Stimulated activated CD8-positive, alpha-beta memory T cell treated with anti-CD3 and anti-CD28 coated beads, Interleukin-2, amount 100 ng/mL, for 48 hours (primary cell): ENCODE data around the gene ASXL3.

ENCODE experiments used
- DNase-seq, 2 donors: peaks; one replicate each; pipeline ENCODE4 v3.0.0-alpha.2; 2020; ENCODE audit warnings: low read depth in 2 of 2

The ASXL3 gene

GRCh38 chr18:33660696-33661310, 82.8 kb downstream of the ASXL3 start:
- no peak for DNase-seq

GRCh38 chr18:33664241-33664874, 86.3 kb downstream of the ASXL3 start:
- DNase-seq: no peak

GRCh38 chr18:33665187-33665586, 87.2 kb downstream of the ASXL3 start:
- no peak for DNase-seq

DNA sequence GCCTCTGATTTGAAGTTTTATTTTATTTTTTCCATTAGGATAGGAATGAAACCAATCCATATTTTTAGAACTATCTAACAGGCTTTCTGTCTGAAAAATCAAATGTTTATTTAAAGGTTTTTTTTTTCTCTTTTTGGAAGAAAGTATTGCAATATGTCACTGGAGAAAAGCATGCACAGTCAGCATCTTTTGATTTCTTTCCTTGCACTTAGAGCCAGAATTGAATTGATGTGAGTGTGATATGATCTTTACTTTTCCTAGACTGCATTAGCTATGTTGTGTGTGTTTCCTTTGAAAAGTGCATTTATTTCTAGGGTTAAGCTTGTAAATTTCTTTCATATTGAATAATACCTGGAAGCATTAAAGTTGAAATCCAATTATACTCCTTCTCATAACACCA, 87.6 kb downstream of the ASXL3 start:
- no peak for DNase-seq

DNA sequence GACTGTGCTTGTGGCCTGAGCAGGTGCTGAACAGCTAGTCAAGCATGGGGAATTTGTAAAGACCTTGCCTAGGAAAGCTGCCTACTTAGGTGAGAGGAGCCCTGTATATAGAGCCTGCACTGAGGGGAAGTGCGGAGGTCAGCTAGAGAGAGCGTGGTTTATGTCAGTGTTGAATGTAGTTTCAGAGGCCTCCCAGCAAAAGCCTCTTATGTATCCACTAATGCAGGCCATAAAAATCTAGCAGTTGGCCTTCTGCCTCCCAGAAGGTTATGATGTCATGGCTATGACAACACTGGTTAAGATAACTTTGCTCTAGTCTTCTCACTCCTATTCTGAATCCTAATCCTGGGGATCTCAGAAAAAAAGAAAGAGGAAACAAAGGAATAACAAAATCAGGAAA, 88.9 kb downstream of the ASXL3 start:
- no peak for DNase-seq

GRCh38 chr18:33669589-33669988, 91.6 kb downstream of the ASXL3 start:
- DNase-seq: no peak

- DNase-seq: no peak
Observed at GRCh38 chr18:33670029-33670428, 92.0 kb downstream of the ASXL3 start.

DNA sequence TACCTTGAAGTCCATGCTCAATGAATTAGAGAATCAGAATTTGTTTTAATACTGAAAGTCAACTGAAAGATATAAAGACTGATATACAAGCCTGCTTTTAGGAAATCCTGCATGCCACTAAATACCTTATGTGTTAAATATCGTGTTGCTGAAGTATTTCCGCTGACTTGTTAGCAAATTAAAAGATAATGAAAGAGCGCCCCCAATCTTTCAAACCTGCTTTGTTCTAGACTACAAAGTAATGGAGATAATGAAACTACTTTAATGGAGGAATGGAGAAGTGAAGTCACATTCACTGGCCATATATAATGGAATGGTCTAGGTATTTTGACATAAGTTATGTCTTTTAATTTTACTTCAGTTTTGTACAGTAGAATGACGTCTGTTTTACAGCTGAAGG, 95.7 kb downstream of the ASXL3 start:
- DNase-seq: no peak

GRCh38 chr18:33676593-33676992, 98.6 kb downstream of the ASXL3 start:
- DNase-seq: no peak

GRCh38 chr18:33677891-33678290, 99.9 kb downstream of the ASXL3 start:
- no peak for DNase-seq

DNA sequence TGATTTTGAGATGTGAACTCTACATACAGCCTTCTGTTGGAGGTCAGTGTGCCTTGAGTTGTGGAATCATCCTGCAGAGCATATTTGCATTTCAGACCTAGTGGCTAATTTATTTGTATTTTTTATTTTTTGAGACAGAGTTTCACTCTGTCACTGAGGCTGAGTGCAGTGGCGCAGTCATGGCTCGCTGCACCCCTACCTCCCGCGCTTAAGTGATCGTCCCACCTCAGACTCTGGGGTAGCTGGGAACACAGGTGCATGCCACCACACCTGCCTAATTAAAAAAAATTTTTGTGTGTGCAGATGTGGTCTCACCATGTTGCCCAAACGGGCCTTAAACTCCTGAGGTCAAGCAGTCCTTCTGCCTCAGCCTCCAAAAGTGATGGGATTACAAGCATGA, 104.4 kb downstream of the ASXL3 start:
- no peak for DNase-seq

DNA sequence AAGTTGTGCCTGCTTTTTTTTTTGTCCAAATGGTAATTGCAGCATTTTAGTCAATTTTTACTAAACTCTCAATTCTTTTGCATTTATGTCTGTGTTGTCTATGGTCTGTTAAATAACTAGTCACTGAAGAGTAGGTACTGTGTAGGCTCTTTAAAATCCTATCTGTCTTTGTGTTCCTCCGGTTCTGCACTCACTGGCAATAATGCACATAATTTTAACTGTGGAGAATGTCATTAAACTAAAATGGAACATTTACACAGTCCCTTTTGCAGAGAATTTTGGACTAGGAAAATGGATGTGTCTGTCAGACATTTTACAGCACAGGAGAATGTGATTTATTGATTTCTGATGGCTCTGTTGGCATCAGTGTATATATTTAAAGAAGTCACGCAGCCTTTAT, 116.6 kb downstream of the ASXL3 start:
- DNase-seq: no peak

DNA sequence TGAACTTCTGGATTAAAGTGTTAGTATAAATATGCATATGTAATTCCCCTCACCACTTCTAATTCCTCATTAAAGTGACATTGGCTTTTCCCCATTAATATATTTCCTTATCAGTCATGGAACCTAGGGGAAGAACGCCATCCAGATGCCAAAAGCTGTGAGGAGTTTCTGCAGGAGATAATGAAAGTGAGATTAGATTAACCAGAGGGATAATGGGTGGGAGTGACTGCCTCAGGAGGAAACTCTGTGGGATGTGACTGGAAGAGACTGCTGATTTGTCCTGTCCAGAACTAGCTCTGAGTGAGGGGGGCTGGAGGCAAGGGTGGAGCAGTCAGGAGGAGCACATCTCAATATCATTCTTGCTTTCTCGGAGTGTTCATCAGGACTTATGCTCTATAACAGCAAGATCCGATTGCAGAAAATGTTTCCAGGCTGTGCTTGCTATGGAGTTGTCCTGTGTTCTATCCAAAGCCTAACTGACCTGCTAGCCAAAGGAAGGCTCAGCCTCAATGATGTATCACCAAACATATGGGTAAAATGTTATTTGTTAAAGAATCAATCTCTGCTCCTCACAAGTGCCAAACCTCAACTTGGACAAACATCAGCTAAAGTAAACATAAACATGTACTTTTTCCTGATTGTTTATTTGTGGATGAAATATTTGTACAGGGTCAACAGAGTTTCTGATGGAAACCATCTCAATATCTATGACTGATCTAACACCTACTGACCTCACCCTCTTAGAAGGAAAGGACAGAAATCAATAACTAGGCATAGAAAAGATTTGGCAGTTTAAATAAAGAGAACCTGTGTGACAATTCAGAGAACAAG, 118.5 kb downstream of the ASXL3 start:
- DNase-seq: no peak

DNA sequence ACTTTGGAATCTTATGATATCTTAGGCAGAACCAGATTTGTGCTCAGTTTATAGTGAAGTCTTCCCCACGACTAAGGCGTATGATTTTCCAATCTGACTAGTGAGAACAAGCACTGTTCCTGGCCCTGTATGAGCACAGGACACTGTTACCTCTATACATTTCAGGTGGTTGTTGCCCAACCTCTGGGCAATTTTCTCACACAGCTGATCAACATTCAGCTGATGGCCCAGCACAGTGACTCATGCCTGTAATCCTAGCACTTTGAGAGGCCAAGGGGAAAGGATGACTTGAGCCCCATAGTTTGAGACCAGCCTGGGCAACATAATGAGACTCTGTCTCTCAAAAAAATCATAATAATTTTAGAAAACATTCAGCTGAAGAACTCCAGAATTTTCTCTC, 119.5 kb downstream of the ASXL3 start:
- no peak for DNase-seq

DNA sequence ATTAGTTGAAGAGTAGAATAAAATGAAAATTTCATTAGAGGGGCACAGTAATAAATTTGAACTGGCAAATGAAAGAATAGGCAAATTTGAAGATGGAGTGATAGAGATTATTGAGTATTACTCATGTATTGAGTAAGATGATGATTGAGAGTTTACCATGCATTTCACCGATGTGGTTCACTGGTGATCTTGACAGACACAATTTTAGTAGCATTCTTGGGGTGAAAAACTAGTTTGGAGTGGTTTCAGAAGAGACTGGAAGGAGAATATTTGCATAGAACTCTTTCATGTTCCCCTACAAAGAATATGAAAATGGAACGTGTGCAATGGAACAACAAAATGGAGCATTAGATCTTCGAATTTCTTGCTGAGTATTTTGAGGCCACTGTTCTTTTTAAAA, 121.4 kb downstream of the ASXL3 start:
- DNase-seq: no peak

DNA sequence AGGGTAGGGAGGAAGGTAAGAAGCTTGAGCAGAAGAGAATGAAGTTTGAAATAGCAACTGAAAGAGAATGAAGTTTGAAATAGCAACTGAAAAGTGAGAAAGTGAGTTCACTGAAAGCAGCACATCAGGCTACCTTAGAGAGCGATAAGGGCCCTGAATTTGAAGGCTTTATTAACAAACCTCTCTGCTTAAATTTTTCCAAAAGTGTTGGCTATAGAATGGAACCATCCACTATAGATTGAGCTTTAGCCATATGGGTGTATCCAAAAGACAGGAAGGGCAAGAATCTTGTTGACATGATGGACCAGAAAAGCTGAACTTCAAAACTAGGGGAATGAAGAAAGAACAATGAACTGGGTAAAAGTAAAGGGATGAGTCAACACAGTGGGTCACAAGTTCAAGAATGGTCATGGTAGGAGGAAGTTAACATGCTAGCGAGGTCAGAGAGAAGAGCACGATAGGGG, 122.5 kb downstream of the ASXL3 start:
- no peak for DNase-seq

DNA sequence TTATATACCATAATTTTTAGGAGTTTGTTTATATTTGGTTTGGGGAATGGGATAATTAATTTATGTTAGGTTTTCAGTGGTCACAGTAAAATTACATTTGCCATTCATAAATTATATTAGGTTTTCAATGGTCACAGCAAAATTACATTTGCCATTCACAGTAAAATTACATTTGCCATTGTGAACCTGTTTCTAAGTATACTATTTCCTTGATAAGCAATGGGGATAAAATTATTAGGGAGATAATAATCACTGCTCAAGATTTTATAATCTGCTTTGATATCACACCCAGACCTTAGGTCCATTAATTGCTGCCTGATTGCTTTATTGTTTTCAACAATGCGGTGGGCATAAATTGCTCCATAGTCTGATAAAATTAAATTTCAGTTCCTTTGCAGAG, 124.6 kb downstream of the ASXL3 start:
- no peak for DNase-seq

- no peak for DNase-seq
Observed at GRCh38 chr18:33706391-33706790, 128.4 kb downstream of the ASXL3 start.

DNA sequence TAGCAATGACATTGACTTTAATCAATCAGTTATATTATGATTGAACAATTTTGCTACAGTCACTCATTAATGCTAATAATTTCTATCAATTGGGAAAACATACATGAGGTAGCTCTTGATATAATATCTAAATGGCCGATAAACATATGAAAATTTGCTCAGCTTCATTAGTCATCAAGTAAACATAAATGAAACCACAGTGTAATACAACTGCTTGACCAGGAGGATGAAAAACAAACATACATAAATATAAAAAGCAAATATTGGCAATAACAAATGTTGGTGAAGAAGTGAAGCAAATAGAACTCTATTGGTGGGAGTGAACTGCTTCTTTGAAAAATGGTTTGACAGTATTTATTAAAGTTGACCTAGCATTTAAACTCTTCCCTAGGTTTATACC, 130.9 kb downstream of the ASXL3 start:
- no peak for DNase-seq

GRCh38 chr18:33710269-33710668, 132.2 kb downstream of the ASXL3 start:
- no peak for DNase-seq

DNA sequence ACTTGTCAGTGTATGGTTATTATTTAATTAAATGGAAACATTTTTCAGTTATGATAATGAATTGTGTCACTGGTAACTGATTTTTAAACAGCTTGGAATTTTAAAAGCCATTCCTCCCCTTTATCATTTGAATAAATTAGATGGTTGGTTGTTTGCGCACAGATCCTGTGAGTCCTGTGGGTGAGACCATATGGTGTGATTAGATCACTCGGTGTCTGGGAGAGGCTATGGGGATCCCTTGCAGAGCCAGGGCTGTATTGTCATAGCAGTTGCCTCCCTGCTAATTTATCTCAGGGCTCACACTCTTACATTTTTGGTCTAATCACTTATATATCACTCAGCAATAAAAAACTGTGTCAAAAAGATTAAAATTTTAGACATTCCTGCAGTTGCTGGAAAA, 133.5 kb downstream of the ASXL3 start:
- no peak for DNase-seq

DNA sequence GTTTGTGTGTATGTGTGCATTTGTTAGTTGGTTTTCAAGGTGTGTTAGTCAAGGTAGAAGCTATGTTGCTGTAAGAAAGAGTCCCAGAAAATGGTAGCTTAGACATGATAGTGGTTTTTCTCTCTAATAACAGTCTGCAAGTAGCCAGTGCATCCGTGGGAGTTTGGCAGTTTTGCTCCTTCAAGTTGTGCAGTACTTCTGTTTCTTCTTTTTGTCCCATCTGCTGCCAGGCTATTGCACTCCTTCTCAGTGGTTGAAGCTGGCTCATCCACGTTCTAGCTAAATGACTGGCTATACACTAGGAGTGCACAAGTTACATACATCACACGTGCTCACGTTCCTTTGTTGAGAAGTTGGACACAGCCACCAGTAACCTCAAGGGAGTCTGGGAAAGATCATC, 134.7 kb downstream of the ASXL3 start:
- DNase-seq: no peak

DNA sequence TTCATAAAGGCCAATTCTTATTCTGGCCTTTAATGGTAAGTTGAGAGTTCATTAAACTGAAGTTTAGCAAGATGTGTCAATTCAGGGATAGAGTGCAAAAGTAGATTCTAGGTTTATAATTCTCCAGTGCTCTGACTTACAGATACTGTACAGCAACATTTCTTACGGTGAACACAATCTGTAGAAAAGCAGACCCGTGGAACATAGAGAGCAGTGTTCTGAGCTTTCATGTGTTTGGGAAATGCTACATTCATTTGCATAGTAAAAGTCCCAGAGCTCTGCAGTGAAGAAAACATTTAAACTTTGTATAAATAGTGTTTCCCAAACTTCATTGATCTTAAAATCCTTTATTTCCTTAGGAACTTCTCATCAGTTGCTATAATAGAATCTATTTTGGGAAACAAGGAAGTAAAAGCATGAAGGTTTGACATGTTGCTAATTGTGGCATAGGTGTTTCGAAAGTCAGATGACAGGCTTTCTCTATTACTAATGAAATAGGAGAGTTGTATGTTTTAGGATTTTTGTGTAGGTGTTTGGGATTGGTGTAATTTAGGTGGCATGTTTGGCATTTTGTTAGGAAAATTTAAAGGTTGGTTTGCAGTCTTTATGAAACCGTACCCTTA, 138.2 kb downstream of the ASXL3 start:
- DNase-seq: no peak
